Measurements from ENCODE around the gene ARL6IP6. TPM values are rescaled to one million over a fixed set of nuclear protein-coding genes. Genes with fewer than 3 reads are reported as not detected.
"Not testable (repeated sequence)": the region's sequence is repeated elsewhere in the genome, so short reads cannot be mapped to it uniquely, and the experiment has no call there.

Gene ARL6IP6
- total and polyA plus RNA-seq, 3 experiments from 2014 or later, result 28.2 to 31.7 (median 29.1) TPM

DNA sequence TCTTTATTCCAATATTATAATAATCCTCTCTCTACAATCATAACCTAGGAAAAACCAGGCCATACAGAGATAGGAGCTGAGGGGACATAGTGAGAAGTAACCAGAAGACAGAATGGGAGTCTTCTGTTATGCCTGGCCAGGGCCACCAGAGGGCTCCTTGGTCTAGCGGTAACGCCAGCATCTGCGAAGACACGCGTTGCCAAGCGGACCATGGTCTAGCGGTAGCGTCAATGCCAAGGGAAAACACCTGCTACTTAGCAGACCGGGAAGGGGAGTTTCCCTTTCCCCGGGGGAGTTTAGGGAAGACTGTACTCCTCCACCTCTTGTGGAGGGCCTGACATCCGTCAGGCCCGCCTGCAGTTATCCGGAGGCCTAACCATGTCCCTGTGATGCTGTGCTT, 36.6 kb downstream of the ARL6IP6 start:
- Histone ChIP-seq H3K36me3 (ENCODE audit: insufficient read depth, low read length) (peaks cover 8% of the 10 kb centered on the region), H3K27ac (ENCODE audit: low read depth, low read length) (no peak overlapping the region), H3K4me3 (ENCODE audit: low read length) (no peak overlapping the region), H3K9me3 (ENCODE audit: low read length) (no peaks in the 10 kb centered on the region), H3K27me3 (ENCODE audit: insufficient read depth, low read length, poor library complexity, severe bottlenecking) (no peaks in the 10 kb centered on the region), H3K4me1 (ENCODE audit: insufficient read depth, low read length) (no peaks in the 10 kb centered on the region)
- H3K27me3 Mint-ChIP-seq, result no peaks in the 10 kb centered on the region
- no peaks in the 10 kb centered on the region for H3K9me3 Mint-ChIP-seq
- peaks cover 3 to 78% (median 16%) of the 10 kb centered on the region in 3 donors for H3K36me3 Mint-ChIP-seq
- POLR2A ChIA-PET, result no interaction called here
- H3K27ac Mint-ChIP-seq, result no peak overlapping the region
- no peak overlapping the region for H3K4me3 Mint-ChIP-seq
- CTCF ChIA-PET, result interaction anchor here (0.8 kb wide), 1 partner anchor 12 kb away, joined by 3 read pairs; no protein-coding TSS in a partner anchor
- DNase-seq, result no peak
- peaks cover 5 to 9% (median 6%) of the 10 kb centered on the region in 3 donors for H3K4me1 Mint-ChIP-seq

DNA sequence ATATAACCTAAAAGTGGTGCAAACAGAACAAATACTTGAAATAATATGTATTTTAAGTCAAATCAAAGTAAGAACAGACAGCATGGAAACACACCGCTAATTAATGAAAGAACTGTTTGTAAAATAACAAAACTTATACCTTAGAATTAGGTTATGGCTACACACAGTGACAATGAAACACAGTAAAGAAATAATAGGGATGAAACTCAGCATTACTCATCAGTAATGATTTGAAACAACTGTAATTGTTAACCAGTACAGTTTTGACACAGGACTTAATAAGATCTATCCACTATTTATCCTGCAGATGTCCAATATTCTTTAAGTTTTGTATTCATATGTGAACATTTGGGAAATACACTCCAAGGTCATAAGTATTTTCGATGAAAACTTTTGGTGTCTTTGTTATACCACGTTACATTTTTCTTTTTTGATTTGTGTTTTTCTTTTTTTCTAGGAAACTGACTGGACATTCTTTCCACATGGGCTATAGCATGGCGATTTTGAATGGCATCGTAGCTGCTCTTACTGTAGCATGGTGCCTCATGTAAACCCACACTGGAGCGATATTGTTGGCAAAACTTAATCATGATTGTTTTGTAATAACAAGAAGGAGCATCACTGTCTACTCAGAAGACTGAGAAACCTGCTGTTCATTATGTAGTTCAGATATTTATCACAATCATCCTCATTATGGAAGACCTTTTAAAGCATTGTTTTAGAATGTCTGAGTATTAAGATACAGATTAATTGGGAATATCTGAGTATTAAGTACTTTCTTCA, 41.1 kb downstream of the ARL6IP6 start:
- no peaks in the 10 kb centered on the region for H3K9me3 Mint-ChIP-seq
- Histone ChIP-seq H3K27me3 (ENCODE audit: insufficient read depth, low read length, poor library complexity, severe bottlenecking) (no peaks in the 10 kb centered on the region), H3K36me3 (ENCODE audit: insufficient read depth, low read length) (peaks cover 14% of the 10 kb centered on the region), H3K4me3 (ENCODE audit: low read length) (no peak overlapping the region), H3K9me3 (ENCODE audit: low read length) (no peaks in the 10 kb centered on the region), H3K27ac (ENCODE audit: low read depth, low read length) (no peak overlapping the region), H3K4me1 (ENCODE audit: insufficient read depth, low read length) (no peaks in the 10 kb centered on the region)
- peak overlapping the region in 2 of 8 donors; percentile 6 to 10 for H3K27ac Mint-ChIP-seq
- CTCF ChIA-PET, result no interaction called here
- H3K4me1 Mint-ChIP-seq, result peaks cover 0 to 4% (median 1%) of the 10 kb centered on the region in 3 donors
- peaks cover 3 to 69% (median 19%) of the 10 kb centered on the region in 3 donors for H3K36me3 Mint-ChIP-seq
- DNase-seq, result no peak
- no peak overlapping the region for H3K4me3 Mint-ChIP-seq
- H3K27me3 Mint-ChIP-seq, result no peaks in the 10 kb centered on the region
- POLR2A ChIA-PET, result no interaction called here

DNA sequence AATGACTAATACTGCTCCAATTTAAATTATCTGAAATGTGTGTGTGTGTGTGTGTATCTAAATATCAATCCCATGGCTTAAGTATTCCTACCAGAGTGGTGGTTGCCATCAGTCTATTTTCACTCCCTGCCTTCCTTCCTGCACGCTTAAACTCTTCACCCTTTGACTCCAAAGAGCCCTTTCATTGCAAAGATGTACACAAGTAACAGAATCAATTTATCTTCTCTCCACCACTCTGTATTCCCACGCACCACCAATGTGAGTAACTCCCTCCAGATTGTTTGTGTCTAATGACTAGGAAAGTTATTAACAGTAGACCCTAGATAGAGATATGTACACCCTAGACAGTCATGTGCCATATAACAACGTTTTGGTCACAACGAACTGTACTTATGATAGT, 42.8 kb downstream of the ARL6IP6 start:
- Histone ChIP-seq H3K27me3 (ENCODE audit: insufficient read depth, low read length, poor library complexity, severe bottlenecking) (no peaks in the 10 kb centered on the region), H3K9me3 (ENCODE audit: low read length) (no peaks in the 10 kb centered on the region), H3K27ac (ENCODE audit: low read depth, low read length) (no peak overlapping the region), H3K36me3 (ENCODE audit: insufficient read depth, low read length) (peaks cover 14% of the 10 kb centered on the region), H3K4me3 (ENCODE audit: low read length) (no peak overlapping the region), H3K4me1 (ENCODE audit: insufficient read depth, low read length) (no peaks in the 10 kb centered on the region)
- ChIA-PET POLR2A (no interaction called here), CTCF (no interaction called here)
- H3K27ac Mint-ChIP-seq, result peak overlapping the region in 1 of 8 donors; percentile 33
- H3K36me3 Mint-ChIP-seq, result peaks cover 0 to 58% (median 14%) of the 10 kb centered on the region in 3 donors
- no peak overlapping the region for H3K4me3 Mint-ChIP-seq
- no peaks in the 10 kb centered on the region for H3K27me3 Mint-ChIP-seq
- peaks cover 0 to 4% (median 1%) of the 10 kb centered on the region in 3 donors for H3K4me1 Mint-ChIP-seq
- no peak for DNase-seq
- no peaks in the 10 kb centered on the region for H3K9me3 Mint-ChIP-seq

- CTCF ChIA-PET, result no interaction called here
- Mint-ChIP-seq H3K27ac (no peak overlapping the region), H3K9me3 (no peaks in the 10 kb centered on the region), H3K36me3 (peaks cover 0 to 49% (median 10%) of the 10 kb centered on the region in 3 donors), H3K4me3 (no peak overlapping the region), H3K4me1 (peaks cover 0 to 4% (median under 1%) of the 10 kb centered on the region in 3 donors), H3K27me3 (no peaks in the 10 kb centered on the region)
- no peak for DNase-seq
- H3K27ac ChIP-seq (ENCODE audit: low read depth, low read length), result no peak overlapping the region
- H3K4me3 ChIP-seq (ENCODE audit: low read length), result no peak overlapping the region
- no peaks in the 10 kb centered on the region for H3K4me1 ChIP-seq (ENCODE audit: insufficient read depth, low read length)
- peaks cover 6% of the 10 kb centered on the region for H3K36me3 ChIP-seq (ENCODE audit: insufficient read depth, low read length)
- POLR2A ChIA-PET, result no interaction called here
- no peaks in the 10 kb centered on the region for H3K9me3 ChIP-seq (ENCODE audit: low read length)
- H3K27me3 ChIP-seq (ENCODE audit: insufficient read depth, low read length, poor library complexity, severe bottlenecking), result no peaks in the 10 kb centered on the region
Measured at GRCh38 chr2:152762202-152762601, 43.8 kb downstream of the ARL6IP6 start.

DNA sequence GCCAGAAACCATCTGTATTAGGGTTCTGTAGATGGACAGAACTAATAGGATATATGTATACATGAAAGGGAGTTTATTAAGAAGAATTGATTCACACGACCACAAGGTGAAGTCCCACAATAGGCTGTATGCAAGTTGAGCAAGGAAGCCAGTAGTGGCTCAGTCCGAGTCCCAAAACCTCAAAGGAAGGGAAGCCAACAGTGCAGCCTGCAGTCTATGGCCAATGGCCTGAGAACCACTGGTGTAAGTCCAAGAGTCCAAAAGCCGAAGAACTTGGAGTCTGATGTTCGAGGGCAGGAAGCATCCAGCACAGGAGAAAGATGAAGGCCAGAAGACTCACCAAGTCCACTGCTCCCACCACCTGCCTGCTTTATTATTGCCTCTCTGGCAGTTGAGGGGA, 44.8 kb downstream of the ARL6IP6 start:
- H3K4me1 Mint-ChIP-seq; H3K4me3 ChIP-seq (ENCODE audit: low read length); H3K27ac Mint-ChIP-seq; H3K4me3 Mint-ChIP-seq; H3K27me3 Mint-ChIP-seq; DNase-seq; CTCF ChIA-PET; POLR2A ChIA-PET; H3K36me3 ChIP-seq (ENCODE audit: insufficient read depth, low read length); H3K27me3 ChIP-seq (ENCODE audit: insufficient read depth, low read length, poor library complexity, severe bottlenecking); H3K27ac ChIP-seq (ENCODE audit: low read depth, low read length); H3K9me3 Mint-ChIP-seq; H3K9me3 ChIP-seq (ENCODE audit: low read length); H3K4me1 ChIP-seq (ENCODE audit: insufficient read depth, low read length): not testable (repeated sequence)
- H3K36me3 Mint-ChIP-seq, result peaks cover 0 to 41% (median 9%) of the 10 kb centered on the region in 3 donors

GRCh38 chr2:152763651-152764050, 45.2 kb downstream of the ARL6IP6 start:
- Histone ChIP-seq H3K4me3 (ENCODE audit: low read length) (no peak overlapping the region), H3K9me3 (ENCODE audit: low read length) (no peaks in the 10 kb centered on the region), H3K27ac (ENCODE audit: low read depth, low read length) (no peak overlapping the region), H3K27me3 (ENCODE audit: insufficient read depth, low read length, poor library complexity, severe bottlenecking) (no peaks in the 10 kb centered on the region), H3K4me1 (ENCODE audit: insufficient read depth, low read length) (no peaks in the 10 kb centered on the region), H3K36me3 (ENCODE audit: insufficient read depth, low read length) (peaks cover 6% of the 10 kb centered on the region)
- POLR2A ChIA-PET, result no interaction called here
- no peak overlapping the region for H3K27ac Mint-ChIP-seq
- no peak for DNase-seq
- no peaks in the 10 kb centered on the region for H3K9me3 Mint-ChIP-seq
- H3K4me3 Mint-ChIP-seq, result no peak overlapping the region
- peaks cover 0 to 37% (median 9%) of the 10 kb centered on the region in 3 donors for H3K36me3 Mint-ChIP-seq
- CTCF ChIA-PET, result interaction anchor here (1.4 kb wide), 1 partner anchor 587 kb away, joined by 3 read pairs; no protein-coding TSS in a partner anchor
- H3K4me1 Mint-ChIP-seq, result peaks cover 0 to 3% (median 0%) of the 10 kb centered on the region in 3 donors
- H3K27me3 Mint-ChIP-seq, result peaks cover 0 to 2% of the 10 kb centered on the region in 2 donors

- Mint-ChIP-seq H3K4me1 (no peaks in the 10 kb centered on the region), H3K9me3 (no peaks in the 10 kb centered on the region), H3K27ac (no peak overlapping the region), H3K4me3 (no peak overlapping the region), H3K27me3 (peaks cover 0 to 2% of the 10 kb centered on the region in 2 donors), H3K36me3 (peaks cover 0 to 14% (median 5%) of the 10 kb centered on the region in 3 donors)
- Histone ChIP-seq H3K27ac (ENCODE audit: low read depth, low read length) (no peak overlapping the region), H3K4me3 (ENCODE audit: low read length) (no peak overlapping the region), H3K27me3 (ENCODE audit: insufficient read depth, low read length, poor library complexity, severe bottlenecking) (no peaks in the 10 kb centered on the region), H3K4me1 (ENCODE audit: insufficient read depth, low read length) (no peaks in the 10 kb centered on the region), H3K36me3 (ENCODE audit: insufficient read depth, low read length) (no peaks in the 10 kb centered on the region), H3K9me3 (ENCODE audit: low read length) (no peaks in the 10 kb centered on the region)
- no peak for DNase-seq
- CTCF ChIA-PET, result no interaction called here
- POLR2A ChIA-PET, result no interaction called here
Measured at GRCh38 chr2:152766928-152767327, 48.5 kb downstream of the ARL6IP6 start.

GRCh38 chr2:152781175-152781574, 62.8 kb downstream of the ARL6IP6 start:
- no peak overlapping the region for H3K27ac ChIP-seq (ENCODE audit: low read depth, low read length)
- no peaks in the 10 kb centered on the region for H3K4me1 Mint-ChIP-seq
- H3K4me1 ChIP-seq (ENCODE audit: insufficient read depth, low read length), result no peaks in the 10 kb centered on the region
- peaks cover 0 to 2% (median 0%) of the 10 kb centered on the region in 5 donors for H3K9me3 Mint-ChIP-seq
- H3K36me3 Mint-ChIP-seq, result no peaks in the 10 kb centered on the region
- no peak overlapping the region for H3K4me3 Mint-ChIP-seq
- DNase-seq, result no peak
- CTCF ChIA-PET, result no interaction called here
- no peaks in the 10 kb centered on the region for H3K9me3 ChIP-seq (ENCODE audit: low read length)
- H3K27me3 Mint-ChIP-seq, result peaks cover 0 to 28% of the 10 kb centered on the region in 2 donors
- no peak overlapping the region for H3K27ac Mint-ChIP-seq
- no peaks in the 10 kb centered on the region for H3K36me3 ChIP-seq (ENCODE audit: insufficient read depth, low read length)
- no peaks in the 10 kb centered on the region for H3K27me3 ChIP-seq (ENCODE audit: insufficient read depth, low read length, poor library complexity, severe bottlenecking)
- POLR2A ChIA-PET, result no interaction called here
- H3K4me3 ChIP-seq (ENCODE audit: low read length), result no peak overlapping the region
